HG03060 (cell line): ENCODE measurements around the gene RANBP3.
"Not testable (repeated sequence)": the region's sequence is repeated elsewhere in the genome, so short reads cannot be mapped to it uniquely, and the experiment has no call there.

Source experiments
- ATAC-seq: cut with Tn5 transposase; IDR thresholded peaks from one replicate; pipeline ENCODE4 v1.9.1; 2021; ENCODE audit warnings: low read depth, moderate number of reproducible peaks; ENCODE audit not compliant: unreplicated experiment

RANBP3 gene

GRCh38 chr19:5891938-5892771 is 85.8 kb downstream of the RANBP3 start:
- ATAC-seq, result no peak

GRCh38 chr19:5891572-5891937 is 86.4 kb downstream of the RANBP3 start:
- no peak for ATAC-seq

GRCh38 chr19:5890099-5890498 is 87.8 kb downstream of the RANBP3 start:
- ATAC-seq, result no peak

- no peak for ATAC-seq
Observed at GRCh38 chr19:5889288-5889971, 88.5 kb downstream of the RANBP3 start.

- ATAC-seq, result not testable (repeated sequence)
Observed at GRCh38 chr19:5884065-5884811, 93.7 kb downstream of the RANBP3 start.

GRCh38 chr19:5883157-5883873 is 94.6 kb downstream of the RANBP3 start:
- ATAC-seq, result not testable (repeated sequence)

GRCh38 chr19:5882421-5882968 is 95.4 kb downstream of the RANBP3 start:
- ATAC-seq, result no peak

GRCh38 chr19:5881543-5882299 is 96.2 kb downstream of the RANBP3 start:
- no peak for ATAC-seq

GRCh38 chr19:5880604-5881078 is 97.3 kb downstream of the RANBP3 start:
- no peak for ATAC-seq

GRCh38 chr19:5880196-5880595 is 97.7 kb downstream of the RANBP3 start:
- no peak for ATAC-seq

GRCh38 chr19:5877882-5878281 is 100.1 kb downstream of the RANBP3 start:
- ATAC-seq, result no peak

GRCh38 chr19:5877427-5877826 is 100.5 kb downstream of the RANBP3 start:
- no peak for ATAC-seq

GRCh38 chr19:5874496-5874895 is 103.4 kb downstream of the RANBP3 start:
- ATAC-seq, result not testable (repeated sequence)

GRCh38 chr19:5873617-5874199 is 104.2 kb downstream of the RANBP3 start:
- no peak for ATAC-seq

GRCh38 chr19:5870986-5871394 is 107.0 kb downstream of the RANBP3 start:
- ATAC-seq, result no peak

- no peak for ATAC-seq
Observed at GRCh38 chr19:5867201-5868136, 110.5 kb downstream of the RANBP3 start.
